Cardiac septum (tissue), 1 donor: ENCODE results near the gene VPS16. TPM values are rescaled to one million over a fixed set of nuclear protein-coding genes. Genes with fewer than 3 reads are reported as not detected.

ENCODE experiments used
- total RNA-seq: library from RNA; stranded (reverse); fragmentation: NEBNext Ultra II Directional; extraction: Animal tissue kit (Norgen Biotek cat#: 25700); gene quantifications from one replicate; pipeline ENCODE4 v1.2.1, GENCODE V29; 2021
- donor health status: DM: no; HTN: no; CAD: no.

VPS16 gene
- total RNA-seq, 1 donor from 2014 or later = 23.3 TPM

Other genes starting within 250 kb of the VPS16 start
- gene NOP56, start 188.1 kb upstream of the VPS16 start, total RNA-seq = 62.2 TPM
- 121 TPM for gene IDH3B, start 176.5 kb upstream of the VPS16 start, total RNA-seq
- gene EBF4, start 148.0 kb upstream of the VPS16 start, total RNA-seq = 4.8 TPM
- 0.19 TPM for gene CPXM1, start 40.1 kb upstream of the VPS16 start, total RNA-seq
- not detected for gene C20orf141, start 25.8 kb upstream of the VPS16 start, total RNA-seq
- gene TMEM239, start 24.4 kb upstream of the VPS16 start, total RNA-seq = not detected
- 12.8 TPM for gene PCED1A, start 90 bp upstream of the VPS16 start, total RNA-seq
- gene PTPRA, start 32.7 kb downstream of the VPS16 start, total RNA-seq = 23.5 TPM
- not detected for gene GNRH2, start 202.9 kb downstream of the VPS16 start, total RNA-seq
- gene MRPS26, start 205.3 kb downstream of the VPS16 start, total RNA-seq = 43.0 TPM
- gene OXT, start 230.9 kb downstream of the VPS16 start, total RNA-seq = not detected
- not detected for gene AVP, start 244.0 kb downstream of the VPS16 start, total RNA-seq